ENCODE measurements around the gene DNAI7. TPM values are rescaled to one million over a fixed set of nuclear protein-coding genes. Genes with fewer than 3 reads are reported as not detected.

The DNAI7 gene
- polyA plus RNA-seq, 1 donor from 2014 or later: 1.3 TPM

DNA sequence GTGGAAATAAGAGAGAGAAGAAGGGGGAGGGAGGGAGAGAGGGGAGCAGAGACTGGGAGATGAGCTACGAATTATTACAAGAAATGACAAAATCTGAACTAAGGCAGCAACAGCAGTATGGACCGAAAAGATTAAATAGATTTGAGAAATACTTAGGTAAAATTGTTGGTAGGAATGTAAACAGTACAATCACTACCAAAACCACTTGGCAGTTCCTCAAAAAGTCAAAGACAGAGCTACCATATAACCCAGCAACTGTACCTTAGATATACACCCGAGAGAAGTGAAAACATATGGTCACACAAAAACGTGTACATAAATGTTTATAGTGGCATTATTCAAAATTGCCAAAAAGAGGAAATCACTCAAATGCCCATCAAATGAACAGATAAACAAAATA is 41.7 kb upstream of the DNAI7 start:
- Histone ChIP-seq H3K27ac (ENCODE audit: low read length) (no peak overlapping the region), H4K20me1 (ENCODE audit: insufficient read depth) (peaks cover 2% of the 10 kb centered on the region), H3K27me3 (ENCODE audit: insufficient read depth, low read depth, low read length) (no peaks in the 10 kb centered on the region), H3K4me2 (ENCODE audit: low read length) (no peak overlapping the region), H3K36me3 (ENCODE audit: insufficient read depth, low read length) (no peaks in the 10 kb centered on the region), H3K9me3 (ENCODE audit: low read length) (no peaks in the 10 kb centered on the region), H3K9me2 (ENCODE audit: insufficient read depth, low read length) (no peaks in the 10 kb centered on the region), H3K9ac (ENCODE audit: low read length) (no peak overlapping the region), H3F3A (ENCODE audit: insufficient read depth, low read length, poor library complexity, severe bottlenecking) (no peaks in the 10 kb centered on the region), H3K79me2 (replicated peaks; ENCODE audit: insufficient read depth, low read length) (no peaks in the 10 kb centered on the region), H2AFZ (ENCODE audit: low read depth, low read length) (no peak overlapping the region), H3K4me3 (ENCODE audit: low read length) (no peak overlapping the region)
- TF ChIP-seq RAD21 (conservative IDR thresholded peaks at IDR 0.05) (no peak), POLR2AphosphoS5 (IDR thresholded peaks at IDR 0.05) (no peak), EP300 (conservative IDR thresholded peaks at IDR 0.05; ENCODE audit: poor library complexity, severe bottlenecking) (no peak), REST (IDR thresholded peaks at IDR 0.05; ENCODE audit: borderline replicate concordance) (no peak), SMC3 (conservative IDR thresholded peaks at IDR 0.05; ENCODE audit: poor library complexity) (no peak), EZH2 (IDR thresholded peaks at IDR 0.05; ENCODE audit: borderline replicate concordance, insufficient read depth, low read length, poor library complexity, severe bottlenecking) (no peak), MXI1 (conservative IDR thresholded peaks at IDR 0.05; ENCODE audit: poor library complexity, severe bottlenecking) (no peak), TAF1 (IDR thresholded peaks at IDR 0.05; ENCODE audit: low read depth) (no peak)
- TF ChIP-seq, protein P1, sequence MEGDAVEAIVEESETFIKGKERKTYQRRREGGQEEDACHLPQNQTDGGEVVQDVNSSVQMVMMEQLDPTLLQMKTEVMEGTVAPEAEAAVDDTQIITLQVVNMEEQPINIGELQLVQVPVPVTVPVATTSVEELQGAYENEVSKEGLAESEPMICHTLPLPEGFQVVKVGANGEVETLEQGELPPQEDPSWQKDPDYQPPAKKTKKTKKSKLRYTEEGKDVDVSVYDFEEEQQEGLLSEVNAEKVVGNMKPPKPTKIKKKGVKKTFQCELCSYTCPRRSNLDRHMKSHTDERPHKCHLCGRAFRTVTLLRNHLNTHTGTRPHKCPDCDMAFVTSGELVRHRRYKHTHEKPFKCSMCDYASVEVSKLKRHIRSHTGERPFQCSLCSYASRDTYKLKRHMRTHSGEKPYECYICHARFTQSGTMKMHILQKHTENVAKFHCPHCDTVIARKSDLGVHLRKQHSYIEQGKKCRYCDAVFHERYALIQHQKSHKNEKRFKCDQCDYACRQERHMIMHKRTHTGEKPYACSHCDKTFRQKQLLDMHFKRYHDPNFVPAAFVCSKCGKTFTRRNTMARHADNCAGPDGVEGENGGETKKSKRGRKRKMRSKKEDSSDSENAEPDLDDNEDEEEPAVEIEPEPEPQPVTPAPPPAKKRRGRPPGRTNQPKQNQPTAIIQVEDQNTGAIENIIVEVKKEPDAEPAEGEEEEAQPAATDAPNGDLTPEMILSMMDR (IDR thresholded peaks at IDR 0.05; ENCODE audit: poor library complexity, severe bottlenecking): no peak

DNA sequence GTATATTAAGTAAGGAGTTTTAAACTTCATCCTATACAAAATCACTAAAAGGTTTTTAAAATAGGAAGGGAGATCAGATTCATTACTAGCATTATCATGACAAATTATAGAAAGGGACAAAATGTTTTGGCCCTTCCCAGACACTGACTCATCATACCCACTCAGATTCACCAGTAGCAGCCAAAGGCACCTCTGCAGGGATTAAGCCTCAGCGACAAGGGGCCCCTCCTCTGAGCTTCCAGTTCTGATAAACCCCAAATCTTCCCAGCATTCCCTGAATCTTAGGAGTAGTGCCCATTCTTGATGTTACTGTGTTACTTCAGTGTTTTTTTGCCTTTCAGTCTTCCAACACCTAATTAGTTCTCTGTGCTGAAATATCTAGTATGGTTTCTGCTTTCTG is 41.2 kb upstream of the DNAI7 start:
- Histone ChIP-seq H3K9me2 (ENCODE audit: insufficient read depth, low read length) (no peaks in the 10 kb centered on the region), H3K4me2 (ENCODE audit: low read length) (no peak overlapping the region), H3K9ac (ENCODE audit: low read length) (no peak overlapping the region), H3F3A (ENCODE audit: insufficient read depth, low read length, poor library complexity, severe bottlenecking) (no peaks in the 10 kb centered on the region), H3K79me2 (replicated peaks; ENCODE audit: insufficient read depth, low read length) (no peaks in the 10 kb centered on the region), H3K27me3 (ENCODE audit: insufficient read depth, low read depth, low read length) (no peaks in the 10 kb centered on the region), H3K27ac (ENCODE audit: low read length) (no peak overlapping the region), H3K36me3 (ENCODE audit: insufficient read depth, low read length) (no peaks in the 10 kb centered on the region), H3K4me3 (ENCODE audit: low read length) (no peak overlapping the region), H2AFZ (ENCODE audit: low read depth, low read length) (no peak overlapping the region), H3K9me3 (ENCODE audit: low read length) (no peaks in the 10 kb centered on the region), H4K20me1 (ENCODE audit: insufficient read depth) (no peaks in the 10 kb centered on the region)
- TF ChIP-seq TAF1 (IDR thresholded peaks at IDR 0.05; ENCODE audit: low read depth) (no peak), POLR2AphosphoS5 (IDR thresholded peaks at IDR 0.05) (no peak), REST (IDR thresholded peaks at IDR 0.05; ENCODE audit: borderline replicate concordance) (no peak), RAD21 (conservative IDR thresholded peaks at IDR 0.05) (no peak), SMC3 (conservative IDR thresholded peaks at IDR 0.05; ENCODE audit: poor library complexity) (no peak), MXI1 (conservative IDR thresholded peaks at IDR 0.05; ENCODE audit: poor library complexity, severe bottlenecking) (no peak), EP300 (conservative IDR thresholded peaks at IDR 0.05; ENCODE audit: poor library complexity, severe bottlenecking) (no peak), EZH2 (IDR thresholded peaks at IDR 0.05; ENCODE audit: borderline replicate concordance, insufficient read depth, low read length, poor library complexity, severe bottlenecking) (no peak)
- TF ChIP-seq, protein P1 (IDR thresholded peaks at IDR 0.05; ENCODE audit: poor library complexity, severe bottlenecking): no peak

Data from neural cell (in vitro differentiated cells).